GM23248 (cell line): Measurements from ENCODE around the gene RTL10. TPM values are rescaled to one million over a fixed set of nuclear protein-coding genes. Genes with fewer than 3 reads are reported as not detected.
"Not testable (repeated sequence)": the region's sequence is repeated elsewhere in the genome, so short reads cannot be mapped to it uniquely, and the experiment has no call there.

Source experiments
- DNase-seq: peaks from one replicate; pipeline ENCODE4 v3.0.0-alpha.2; 2015
- H2AFZ ChIP-seq: fragments of 200-600 bp; sonication (generic); 2 replicates; pipeline ENCODE4 v1.6.1; 2016; ENCODE audit warnings: antibody characterized with exemption
- H3F3A ChIP-seq: fragments of 200-600 bp; sonication (generic); 2 replicates; pipeline ENCODE4 v1.6.1; 2016; ENCODE audit warnings: mild to moderate bottlenecking, antibody characterized with exemption, mixed run types; ENCODE audit not compliant: insufficient read depth
- H3K27ac ChIP-seq: fragments of 200-600 bp; sonication (generic); 2 replicates; pipeline ENCODE4 v1.5.1; 2016; ENCODE audit warnings: mild to moderate bottlenecking
- H3K27me3 ChIP-seq: fragments of 200-600 bp; sonication (generic); replicated peaks from 2 replicates; pipeline ENCODE4 v1.6.1; 2016; ENCODE audit warnings: mild to moderate bottlenecking; ENCODE audit not compliant: insufficient read depth
- H3K36me3 ChIP-seq: fragments of 200-600 bp; sonication (generic); 2 replicates; pipeline ENCODE4 v1.6.1; 2016; ENCODE audit warnings: low read depth, mild to moderate bottlenecking
- H3K4me1 ChIP-seq: fragments of 200-600 bp; sonication (generic); 2 replicates; pipeline ENCODE4 v1.6.1; 2016; ENCODE audit warnings: mild to moderate bottlenecking; ENCODE audit not compliant: insufficient read depth
- H3K4me2 ChIP-seq: fragments of 200-600 bp; sonication (generic); one replicate; pipeline ENCODE4 v1.6.1; 2016; ENCODE audit warnings: mild to moderate bottlenecking; ENCODE audit not compliant: unreplicated experiment
- H3K4me3 ChIP-seq: fragments of 200-600 bp; sonication (generic); 2 replicates; pipeline ENCODE4 v1.5.1; 2016; ENCODE audit warnings: mild to moderate bottlenecking
- H3K79me2 ChIP-seq: fragments of 200-600 bp; sonication (generic); 2 replicates; pipeline ENCODE4 v1.6.1; 2016; ENCODE audit warnings: mild to moderate bottlenecking; ENCODE audit not compliant: insufficient read depth
- H3K9ac ChIP-seq: fragments of 200-600 bp; sonication (generic); 2 replicates; pipeline ENCODE4 v1.6.1; 2016; ENCODE audit warnings: mild to moderate bottlenecking
- H3K9me2 ChIP-seq: fragments of 200-600 bp; sonication (generic); 2 replicates; pipeline ENCODE4 v1.6.1; 2016; ENCODE audit warnings: mixed run types, mild to moderate bottlenecking, moderate library complexity; ENCODE audit not compliant: insufficient read depth
- H3K9me3 ChIP-seq: fragments of 200-600 bp; sonication (generic); one replicate; pipeline ENCODE4 v1.6.1; 2017; ENCODE audit warnings: low read depth
- H4K20me1 ChIP-seq: fragments of 200-600 bp; sonication (generic); 2 replicates; pipeline ENCODE4 v1.6.0; 2016; ENCODE audit not compliant: insufficient read depth
- EZH2 ChIP-seq: fragments of 200-600 bp; sonication (generic); IDR thresholded peaks from 2 replicates; pipeline ENCODE4 v1.6.1; 2018; ENCODE audit warnings: antibody characterized with exemption, mild to moderate bottlenecking; ENCODE audit not compliant: insufficient read depth, poor library complexity, severe bottlenecking
- EZH2phosphoT487 ChIP-seq: fragments of 200-600 bp; sonication (generic); IDR thresholded peaks from 2 replicates; pipeline ENCODE4 v1.6.1; 2018; ENCODE audit warnings: antibody characterized with exemption, moderate library complexity, mild to moderate bottlenecking, low read depth; ENCODE audit not compliant: insufficient read depth
- WGBS, 2 experiments: methylation state at CpG; one replicate each; pipeline ENCODE4 v1.1.6; 2015 to 2017; ENCODE audit warnings: low lambda C conversion rate in 2 of 2, low coverage in 1 of 2; ENCODE audit errors: missing lambda C conversion rate in 2 of 2; 5-methylcytosine and 5-hydroxymethylcytosine counted together
- in situ Hi-C: fragments of 300-500 bp; cut with MboI; formaldehyde crosslinking; loops from 2 replicates; pipeline ENCODE4 v1.15.0; 2020
- polyA plus RNA-seq: library from polyadenylated mRNA; unstranded; fragments of >200 nt; fragmentation: Nextera tagmentation; extraction: Ambion mirVana; gene quantifications from 2 replicates; pipeline ENCODE4 v1.2.1, GENCODE V29; 2016
- total RNA-seq: library from RNA; depleted of rRNA; stranded (reverse); fragments of >200 nt; shearing (Covaris generic); gene quantifications from 2 replicates; pipeline ENCODE4 v1.2.3, GENCODE V29; 2014

Gene RTL10
- total and polyA plus RNA-seq, 2 experiments from 2014 or later, result 14.2 to 23.8 TPM

GRCh38 chr22:19886605-19887255 is 32.1 kb upstream of the RTL10 start:
- Histone ChIP-seq H3F3A (peaks cover 13% of the 10 kb centered on the region), H3K36me3 (no peaks in the 10 kb centered on the region), H3K27ac (peak overlapping the region; percentile 70), H3K79me2 (peaks cover 10% of the 10 kb centered on the region; the same call in 1 of the 2 replicates), H3K27me3 (no peaks in the 10 kb centered on the region), H4K20me1 (no peaks in the 10 kb centered on the region), H3K9me2 (no peaks in the 10 kb centered on the region), H3K4me1 (peaks cover 38% of the 10 kb centered on the region), H3K4me3 (no peak overlapping the region), H3K9ac (peak overlapping the region; percentile 39), H3K4me2 (peak overlapping the region; percentile 29), H2AFZ (no peak overlapping the region), H3K9me3 (no peaks in the 10 kb centered on the region)
- in situ Hi-C loops, result no loop called here
- peak; percentile 93 for DNase-seq
- TF ChIP-seq EZH2phosphoT487 (no peak), EZH2 (no peak)
- WGBS, 2 experiments, result 10 to 12% methylated on average over 12 of the region's 12 CpGs

DNA sequence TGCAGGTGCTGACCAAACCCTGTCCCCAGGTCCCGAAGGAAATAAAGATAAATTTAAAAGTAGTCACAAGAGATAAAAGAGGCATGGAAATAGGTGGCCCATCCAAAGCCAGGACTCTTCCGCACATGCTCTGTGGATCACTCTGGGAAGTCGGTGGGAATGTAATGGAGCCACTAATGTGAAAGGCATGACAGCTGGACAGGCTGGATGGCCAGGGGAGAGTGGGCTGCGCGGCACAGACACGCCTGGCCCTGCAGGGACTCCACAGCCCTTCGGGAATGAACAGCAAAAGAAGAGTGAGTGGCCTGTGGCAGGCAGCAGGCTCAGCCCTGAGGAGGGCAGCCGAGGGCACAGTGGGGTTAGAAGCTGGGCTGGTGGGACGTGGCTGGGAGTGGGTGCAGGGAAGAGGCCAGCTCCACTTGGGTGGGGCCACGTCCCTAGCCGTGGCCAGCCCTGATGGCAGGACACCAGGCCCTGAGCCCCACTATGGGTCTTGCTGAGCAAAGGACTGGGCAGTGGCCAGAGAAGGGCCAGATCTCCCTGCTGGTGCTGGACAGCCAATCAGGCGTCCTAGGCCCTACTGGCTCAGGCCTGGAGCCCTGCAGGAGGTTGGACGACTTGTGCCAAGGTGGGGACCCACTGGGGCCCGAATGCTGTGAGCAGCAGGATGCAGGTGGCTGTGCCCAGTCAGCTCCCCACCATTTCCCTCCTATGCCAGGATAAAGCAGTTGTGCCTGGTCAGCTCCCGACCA is 31.3 kb upstream of the RTL10 start:
- Histone ChIP-seq H3K27ac (peak overlapping the region; percentile 70), H3K9me2 (no peaks in the 10 kb centered on the region), H3K79me2 (peaks cover 10% of the 10 kb centered on the region; the same call in 1 of the 2 replicates), H3K4me2 (peak overlapping the region; percentile 29), H3K9ac (peak overlapping the region; percentile 39; the same call in 1 of the 2 replicates), H3K4me1 (peaks cover 36% of the 10 kb centered on the region), H3K36me3 (no peaks in the 10 kb centered on the region), H3F3A (peaks cover 14% of the 10 kb centered on the region), H3K4me3 (no peak overlapping the region), H3K9me3 (no peaks in the 10 kb centered on the region), H3K27me3 (no peaks in the 10 kb centered on the region), H4K20me1 (no peaks in the 10 kb centered on the region), H2AFZ (no peak overlapping the region)
- no peak for TF ChIP-seq EZH2
- WGBS, 2 experiments, result 60 to 69% methylated on average over 15 of the region's 15 CpGs
- no peak for DNase-seq
- in situ Hi-C loops, result no loop called here

DNA sequence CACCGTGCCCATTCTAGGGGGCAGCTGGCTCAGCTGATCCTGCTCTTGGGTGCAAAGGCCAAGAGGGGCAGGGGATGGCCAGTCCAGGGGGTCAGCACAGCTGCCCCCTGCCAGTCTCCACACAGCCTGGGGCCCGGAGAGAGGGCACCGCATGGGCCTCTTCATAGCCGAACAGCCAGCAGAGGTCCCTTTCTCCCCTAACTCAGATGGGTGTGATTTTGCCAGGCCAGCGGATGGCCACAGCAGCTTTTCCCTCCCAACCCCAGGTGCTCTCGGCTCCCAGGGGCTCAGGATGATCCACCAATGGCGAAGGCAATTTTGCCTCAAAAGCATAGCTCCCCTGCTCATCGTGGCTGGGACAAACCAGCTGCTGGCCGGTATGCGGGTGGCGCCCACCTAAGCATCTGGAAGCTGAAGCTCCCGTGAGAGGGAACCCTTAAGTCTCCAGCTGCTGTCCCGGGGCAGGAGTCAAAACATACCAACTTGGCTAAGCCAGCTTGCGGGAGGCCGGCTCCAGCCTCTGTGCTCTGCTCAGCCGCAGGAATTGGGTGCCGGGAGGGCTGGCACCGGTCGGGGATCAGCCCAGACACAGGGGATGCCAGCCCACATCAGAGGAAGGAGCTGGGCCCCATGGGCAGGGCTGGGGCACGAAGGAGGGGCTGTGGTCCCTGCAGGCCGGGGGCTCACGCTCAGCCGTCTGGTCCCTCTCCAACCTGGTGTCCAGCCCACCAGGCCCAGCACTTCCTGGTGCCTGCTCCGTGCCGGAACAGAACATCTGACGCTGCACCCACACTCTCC is 30.5 kb upstream of the RTL10 start:
- WGBS, 2 experiments, result 74 to 77% methylated on average over 26 of the region's 26 CpGs
- no peak overlapping the region for H3K9ac ChIP-seq
- no peaks in the 10 kb centered on the region for H3K36me3 ChIP-seq
- in situ Hi-C loops, result no loop called here
- no peak overlapping the region for H2AFZ ChIP-seq
- no peak for DNase-seq
- H3K4me1 ChIP-seq, result peaks cover 38% of the 10 kb centered on the region
- H3K27me3 ChIP-seq, result no peaks in the 10 kb centered on the region
- no peaks in the 10 kb centered on the region for H3K9me2 ChIP-seq
- no peak overlapping the region for H3K27ac ChIP-seq
- peaks cover 13% of the 10 kb centered on the region for H3F3A ChIP-seq
- peaks cover 16% of the 10 kb centered on the region; the same call in 1 of the 2 replicates for H3K79me2 ChIP-seq
- H3K9me3 ChIP-seq, result no peaks in the 10 kb centered on the region
- no peak overlapping the region for H3K4me3 ChIP-seq
- H4K20me1 ChIP-seq, result no peaks in the 10 kb centered on the region
- TF ChIP-seq EZH2 (no peak), EZH2phosphoT487 (no peak)
- H3K4me2 ChIP-seq, result no peak overlapping the region

DNA sequence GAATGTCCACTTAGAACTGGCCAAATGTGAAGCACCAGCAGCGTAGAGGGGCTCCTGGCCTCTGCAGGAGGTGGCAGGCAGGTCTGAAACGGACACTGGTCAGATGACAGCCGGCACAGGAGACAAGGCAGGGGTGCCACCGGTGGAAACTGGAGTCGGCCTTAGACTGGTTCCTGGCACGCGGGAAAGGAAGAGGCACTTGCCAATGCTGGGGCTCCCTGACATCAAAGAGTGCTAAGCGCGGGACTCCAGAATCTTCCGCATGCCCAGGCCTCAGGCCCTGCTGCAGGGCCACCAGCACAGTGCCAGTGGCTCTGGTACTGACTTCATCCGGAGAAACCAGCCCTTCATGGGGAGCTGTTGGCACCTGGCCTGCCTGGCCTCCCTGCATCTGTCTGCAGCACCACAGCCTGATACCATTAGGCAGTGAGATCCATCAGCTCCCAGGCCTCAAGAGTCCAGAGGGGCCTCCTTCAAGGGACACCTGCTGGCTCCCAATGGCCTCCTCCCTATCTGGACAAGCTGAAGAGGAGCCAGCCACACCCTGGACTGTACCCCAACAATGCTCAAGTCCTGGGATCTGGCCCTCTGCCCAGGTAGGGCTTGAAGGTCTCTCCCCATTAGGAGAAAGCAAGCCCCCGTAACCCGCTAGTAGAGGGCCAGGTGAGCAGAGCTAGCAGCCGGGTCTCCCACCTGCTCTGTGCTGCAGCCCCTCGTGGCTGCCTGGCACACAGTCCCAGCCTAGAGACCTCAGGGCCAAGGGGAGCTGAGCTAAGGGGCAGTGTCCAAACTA is 29.7 kb upstream of the RTL10 start:
- H4K20me1 ChIP-seq, result no peaks in the 10 kb centered on the region
- no peak overlapping the region for H3K4me2 ChIP-seq
- no peaks in the 10 kb centered on the region for H3K9me2 ChIP-seq
- no peak overlapping the region for H3K4me3 ChIP-seq
- in situ Hi-C loops, result no loop called here
- WGBS, 2 experiments, result 87 to 91% methylated on average over 14 to 15 of the region's 15 CpGs
- no peaks in the 10 kb centered on the region for H3K27me3 ChIP-seq
- H3K36me3 ChIP-seq, result no peaks in the 10 kb centered on the region
- TF ChIP-seq EZH2 (no peak), EZH2phosphoT487 (no peak)
- H3K9ac ChIP-seq, result no peak overlapping the region
- no peak overlapping the region for H3K27ac ChIP-seq
- H3K9me3 ChIP-seq, result no peaks in the 10 kb centered on the region
- DNase-seq, result no peak
- no peak overlapping the region for H2AFZ ChIP-seq
- 0 out of 2 replicates have a peak, but pooled peaks cover 16% of the 10 kb centered on the region for H3K79me2 ChIP-seq
- H3F3A ChIP-seq, result peaks cover 13% of the 10 kb centered on the region
- H3K4me1 ChIP-seq, result peaks cover 45% of the 10 kb centered on the region

GRCh38 chr22:19883446-19883845 is 28.8 kb upstream of the RTL10 start:
- WGBS, 2 experiments, result 92 to 93% methylated on average over 8 of the region's 8 CpGs
- H3K27ac ChIP-seq, H3K9ac ChIP-seq, H3K27me3 ChIP-seq, H3K9me2 ChIP-seq, H2AFZ ChIP-seq, H4K20me1 ChIP-seq, in situ Hi-C loops, H3K36me3 ChIP-seq, H3K4me2 ChIP-seq, H3K9me3 ChIP-seq, H3K4me3 ChIP-seq, DNase-seq: not testable (repeated sequence)
- Histone ChIP-seq H3F3A (peaks cover 13% of the 10 kb centered on the region), H3K79me2 (0 out of 2 replicates have a peak, but pooled peaks cover 12% of the 10 kb centered on the region), H3K4me1 (peaks cover 54% of the 10 kb centered on the region)
